Panc1 (cell line): Measurements from ENCODE around the gene FAM151B. TPM values are rescaled to one million over a fixed set of nuclear protein-coding genes. Genes with fewer than 3 reads are reported as not detected.
"Not testable (repeated sequence)": the region's sequence is repeated elsewhere in the genome, so short reads cannot be mapped to it uniquely, and the experiment has no call there.

Experiments used
- ATAC-seq: fragments of 200-7000 bp; cut with Tn5 transposase; 2 replicates; pipeline ENCODE4 v1.9.1; 2020; ENCODE audit warnings: mild to moderate bottlenecking, moderate library complexity
- BruUV-seq: library from RNA; stranded (reverse); fragments of 400-500 nt; replicated peaks from 2 replicates; lab custom pipeline; 2021; lab: Mats Ljungman, UMichigan
- CTCF ChIA-PET: fragments of 300-600 bp; sonication (Branson Sonifier 250); formaldehyde crosslinking; loops from one replicate; lab custom pipeline; 2022; ENCODE audit warnings: antibody characterized with exemption; lab: Charles Lee
- POLR2A ChIA-PET: fragments of 300-600 bp; sonication (Branson Sonifier 250); formaldehyde crosslinking; loops from one replicate; lab custom pipeline; 2022; ENCODE audit warnings: antibody characterized with exemption; lab: Charles Lee
- DNase-seq: peaks from one replicate; pipeline ENCODE4 v3.0.0-alpha.2; 2010; ENCODE audit warnings: low read depth, low spot score
- H3K27ac ChIP-seq: 2 replicates; pipeline ENCODE4 v1.5.1; 2011; ENCODE audit warnings: mild to moderate bottlenecking, low read length, inconsistent platforms
- H3K27me3 ChIP-seq: fragments of 200-500 bp; sonication (Bioruptor generic); 2 replicates; pipeline ENCODE4 v1.6.0; 2014; ENCODE audit warnings: low read length, inconsistent platforms; ENCODE audit not compliant: control insufficient read depth, insufficient read depth
- H3K36me3 ChIP-seq: fragments of 200-500 bp; sonication (Bioruptor generic); 2 replicates; pipeline ENCODE4 v1.5.1; 2014; ENCODE audit warnings: inconsistent platforms, mild to moderate bottlenecking, low read length, moderate library complexity; ENCODE audit not compliant: control insufficient read depth, insufficient read depth
- H3K4me1 ChIP-seq: 2 replicates; pipeline ENCODE4 v1.5.1; 2011; ENCODE audit warnings: inconsistent platforms, mild to moderate bottlenecking, low read length, moderate library complexity; ENCODE audit not compliant: control insufficient read depth, insufficient read depth
- H3K4me3 ChIP-seq, 2 experiments: 2 replicates each; pipeline ENCODE4 v1.5.1; 2011 to 2012; ENCODE audit warnings: low read depth in 2 of 2, low read length in 2 of 2, mild to moderate bottlenecking in 2 of 2, inconsistent platforms in 1 of 2, moderate library complexity in 1 of 2
- H3K9me3 ChIP-seq: fragments of 200-500 bp; sonication (Bioruptor generic); 2 replicates; pipeline ENCODE4 v1.5.1; 2014; ENCODE audit warnings: low read depth, mild to moderate bottlenecking, inconsistent platforms, low read length, moderate library complexity; ENCODE audit not compliant: control insufficient read depth, insufficient read depth
- CTCF ChIP-seq: fragments of 450-650 bp; IDR thresholded peaks from 2 replicates; pipeline ENCODE4 v1.5.1; 2017; ENCODE audit warnings: mild to moderate bottlenecking
- POLR2AphosphoS5 ChIP-seq: IDR thresholded peaks from 2 replicates; pipeline ENCODE4 v1.6.1; 2012; ENCODE audit warnings: mild to moderate bottlenecking, low read depth, low read length, moderate library complexity
- REST ChIP-seq, 2 experiments: IDR thresholded peaks; 2 replicates each; pipeline ENCODE4 v1.6.1; 2011 to 2012; ENCODE audit warnings: low read depth in 2 of 2, control low read depth in 1 of 2, low read length in 1 of 2, mild to moderate bottlenecking in 1 of 2, moderate library complexity in 1 of 2; ENCODE audit not compliant: insufficient read depth in 1 of 2
- SIN3A ChIP-seq: IDR thresholded peaks from 2 replicates; pipeline ENCODE4 v1.6.1; 2012; ENCODE audit warnings: low read depth, mild to moderate bottlenecking, low read length, moderate library complexity, borderline replicate concordance; ENCODE audit not compliant: insufficient read depth
- TCF7L2 ChIP-seq: IDR thresholded peaks from 2 replicates; pipeline ENCODE4 v1.6.1; 2011; ENCODE audit warnings: mild to moderate bottlenecking, low read depth, low read length, inconsistent platforms
- in situ Hi-C: cut with HindIII; loops from 2 replicates; pipeline ENCODE4 v1.10.0; 2016; ENCODE audit warnings: low sequenced_read_pairs, low pct_unique_long_range_greater_than_20kb
- intact Hi-C: fragments of 100-400 bp; cut with micrococcal nuclease; formaldehyde crosslinking; loops from one replicate; pipeline ENCODE4 v1.10.0; 2022; ENCODE audit not compliant: unreplicated experiment
- total RNA-seq: library from RNA; stranded (reverse); gene quantifications from one replicate; pipeline ENCODE4 v1.2.1, GENCODE V29; 2021; ENCODE audit not compliant: unreplicated experiment

FAM151B gene
- total RNA-seq, 1 experiment from 2014 or later = 2.8 TPM

- no peaks in the 10 kb centered on the region for H3K9me3 ChIP-seq
Measured at GRCh38 chr5:80577707-80578106, 89.8 kb downstream of the FAM151B start.

GRCh38 chr5:80579050-80579449 is 91.2 kb downstream of the FAM151B start:
- H3K36me3 ChIP-seq = no peaks in the 10 kb centered on the region
- DNase-seq = no peak
- in situ Hi-C loops = no loop called here
- no peak overlapping the region for H3K27ac ChIP-seq
- no peaks in the 10 kb centered on the region for H3K4me1 ChIP-seq
- intact Hi-C loops = no loop called here
- no TSS peak for BruUV-seq
- CTCF ChIA-PET = no interaction called here
- H3K27me3 ChIP-seq = peaks cover 22% of the 10 kb centered on the region
- POLR2A ChIA-PET = no interaction called here
- no peaks in the 10 kb centered on the region for H3K9me3 ChIP-seq
- no peak for TF ChIP-seq SIN3A
- no peak for TF ChIP-seq POLR2AphosphoS5
- no peak for TF ChIP-seq REST (IDR thresholded peaks at IDR 0.05; ENCODE audit: insufficient read depth in 1 of 2, low read depth in 2 of 2, low read length in 1 of 2)
- no peak for TF ChIP-seq TCF7L2
- TF ChIP-seq CTCF = no peak
- ATAC-seq = no peak
- H3K4me3 ChIP-seq = no peak overlapping the region

More at GRCh38 chr5:80577707-80578106, 89.8 kb downstream of the FAM151B start:
- in situ Hi-C loops = no loop called here
- TF ChIP-seq REST (IDR thresholded peaks at IDR 0.05; ENCODE audit: insufficient read depth in 1 of 2, low read depth in 2 of 2, low read length in 1 of 2) (no peak), POLR2AphosphoS5 (no peak), CTCF (no peak)
- intact Hi-C loops = no loop called here
- Histone ChIP-seq H3K27ac (no peak overlapping the region), H3K4me1 (no peaks in the 10 kb centered on the region), H3K27me3 (peaks cover 26% of the 10 kb centered on the region), H3K4me3 (no peak overlapping the region), H3K36me3 (no peaks in the 10 kb centered on the region)
- DNase-seq (no peak), ATAC-seq (no peak)
- ChIA-PET POLR2A (no interaction called here), CTCF (no interaction called here)
- no TSS peak for BruUV-seq

GRCh38 chr5:80580291-80580690 is 92.4 kb downstream of the FAM151B start:
- DNase-seq, H3K4me3 ChIP-seq, H3K36me3 ChIP-seq, in situ Hi-C loops, intact Hi-C loops, ATAC-seq, H3K27ac ChIP-seq, H3K27me3 ChIP-seq, H3K4me1 ChIP-seq, H3K9me3 ChIP-seq, CTCF ChIA-PET, BruUV-seq, POLR2A ChIA-PET: not testable (repeated sequence)
